ENCODE results near the gene CEP250.
"Not testable (repeated sequence)": the region's sequence is repeated elsewhere in the genome, so short reads cannot be mapped to it uniquely, and the experiment has no call there.

CEP250 gene

GRCh38 chr20:35496481-35496880, 41.1 kb downstream of the CEP250 start:
- no peak for DNase-seq (ENCODE audit: low read depth in 1 of 2, low spot score in 1 of 2)

- DNase-seq (ENCODE audit: low read depth in 1 of 2, low spot score in 1 of 2) = no peak
Observed at GRCh38 chr20:35497320-35497719, 41.9 kb downstream of the CEP250 start.

GRCh38 chr20:35497780-35498189, 42.4 kb downstream of the CEP250 start:
- DNase-seq (ENCODE audit: low read depth in 1 of 2, low spot score in 1 of 2) = no peak

GRCh38 chr20:35499271-35499670, 43.9 kb downstream of the CEP250 start:
- DNase-seq (ENCODE audit: low read depth in 1 of 2, low spot score in 1 of 2) = no peak

- no peak for DNase-seq (ENCODE audit: low read depth in 1 of 2, low spot score in 1 of 2)
Observed at GRCh38 chr20:35502352-35502751, 47.0 kb downstream of the CEP250 start.

- DNase-seq (ENCODE audit: low read depth in 1 of 2, low spot score in 1 of 2) = no peak
Observed at GRCh38 chr20:35503281-35503680, 47.9 kb downstream of the CEP250 start.

- no peak for DNase-seq (ENCODE audit: low read depth in 1 of 2, low spot score in 1 of 2)
Observed at GRCh38 chr20:35503841-35504561, 48.6 kb downstream of the CEP250 start.

GRCh38 chr20:35504751-35505150, 49.4 kb downstream of the CEP250 start:
- DNase-seq (ENCODE audit: low read depth in 1 of 2, low spot score in 1 of 2) = no peak

- DNase-seq (ENCODE audit: low read depth in 1 of 2, low spot score in 1 of 2) = no peak
Observed at GRCh38 chr20:35506179-35506578, 50.8 kb downstream of the CEP250 start.

GRCh38 chr20:35506872-35507638, 51.7 kb downstream of the CEP250 start:
- DNase-seq (ENCODE audit: low read depth in 1 of 2, low spot score in 1 of 2) = no peak

GRCh38 chr20:35508493-35509218, 53.3 kb downstream of the CEP250 start:
- DNase-seq (ENCODE audit: low read depth in 1 of 2, low spot score in 1 of 2) = no peak

GRCh38 chr20:35510951-35511735, 55.7 kb downstream of the CEP250 start:
- DNase-seq (ENCODE audit: low read depth in 1 of 2, low spot score in 1 of 2) = no peak

GRCh38 chr20:35511814-35512420, 56.5 kb downstream of the CEP250 start:
- DNase-seq (ENCODE audit: low read depth in 1 of 2, low spot score in 1 of 2) = no peak

GRCh38 chr20:35514371-35514932, 59.1 kb downstream of the CEP250 start:
- no peak for DNase-seq (ENCODE audit: low read depth in 1 of 2, low spot score in 1 of 2)

- no peak for DNase-seq (ENCODE audit: low read depth in 1 of 2, low spot score in 1 of 2)
Observed at GRCh38 chr20:35515341-35515740, 59.9 kb downstream of the CEP250 start.

GRCh38 chr20:35515949-35516645, 60.7 kb downstream of the CEP250 start:
- DNase-seq (ENCODE audit: low read depth in 1 of 2, low spot score in 1 of 2) = no peak

GRCh38 chr20:35517125-35517524, 61.7 kb downstream of the CEP250 start:
- DNase-seq (ENCODE audit: low read depth in 1 of 2, low spot score in 1 of 2) = no peak

GRCh38 chr20:35517767-35518166, 62.4 kb downstream of the CEP250 start:
- DNase-seq (ENCODE audit: low read depth in 1 of 2, low spot score in 1 of 2) = not testable (repeated sequence)

GRCh38 chr20:35518955-35519354, 63.6 kb downstream of the CEP250 start:
- DNase-seq (ENCODE audit: low read depth in 1 of 2, low spot score in 1 of 2) = no peak

All from activated T-helper 1 cell treated with anti-CD3 and anti-CD28 coated beads, Interleukin-2, amount 50 U/mL, for 16 hours (primary cell).